ENCODE data around the gene GATAD2A.
"Not testable (repeated sequence)": the region's sequence is repeated elsewhere in the genome, so short reads cannot be mapped to it uniquely, and the experiment has no call there.

Gene GATAD2A

DNA sequence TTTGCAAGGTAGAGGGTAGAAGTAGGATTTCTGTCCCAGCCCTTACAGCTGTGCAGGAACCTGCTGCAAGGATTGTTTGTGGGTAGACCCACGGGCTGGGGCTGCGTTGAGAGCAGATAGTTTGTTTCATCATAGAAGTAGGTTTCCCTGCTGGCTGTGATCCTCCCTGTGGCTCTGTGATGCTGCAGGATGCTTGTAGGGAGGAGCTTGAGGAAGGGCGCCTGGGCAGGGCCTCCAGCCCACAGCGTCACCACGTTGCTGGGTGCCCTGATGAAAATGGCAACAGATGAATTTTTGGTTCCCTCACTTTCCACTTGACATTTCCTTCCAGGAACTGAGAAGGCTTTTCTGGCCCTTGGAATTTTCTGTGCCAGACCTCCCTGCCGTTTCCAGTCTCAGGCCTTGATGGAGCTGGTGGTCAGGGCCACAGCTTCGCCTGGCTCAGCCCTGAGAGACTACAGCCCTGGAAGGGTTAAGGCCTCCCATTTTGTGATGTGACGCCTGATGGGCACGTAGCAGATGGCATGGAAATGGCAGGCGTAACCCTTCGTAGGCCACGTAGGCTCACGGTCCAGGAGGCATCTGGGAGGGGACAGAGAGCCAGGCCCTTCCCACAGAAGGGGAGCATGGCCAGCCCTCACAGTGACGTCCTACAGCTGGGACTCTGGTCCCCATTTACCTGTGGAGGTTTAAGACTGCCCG, 42.2 kb downstream of the GATAD2A start:
- no peak for DNase-seq

DNA sequence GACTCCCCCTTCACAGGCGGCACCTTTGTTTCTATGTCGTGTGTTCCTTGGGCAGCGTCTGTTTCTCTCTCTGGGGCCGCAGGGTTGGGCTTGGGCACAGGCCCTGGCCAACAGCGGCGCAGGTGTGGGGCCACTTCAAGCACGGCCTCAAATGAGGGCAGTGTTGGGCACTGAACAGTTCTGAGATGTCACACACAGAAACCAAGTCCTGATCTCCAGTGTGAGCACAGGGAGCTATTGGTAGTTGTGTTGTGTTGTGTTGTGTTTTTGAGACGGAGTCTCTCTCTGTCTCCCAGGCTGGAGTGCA, 42.7 kb downstream of the GATAD2A start:
- no peak for DNase-seq

DNA sequence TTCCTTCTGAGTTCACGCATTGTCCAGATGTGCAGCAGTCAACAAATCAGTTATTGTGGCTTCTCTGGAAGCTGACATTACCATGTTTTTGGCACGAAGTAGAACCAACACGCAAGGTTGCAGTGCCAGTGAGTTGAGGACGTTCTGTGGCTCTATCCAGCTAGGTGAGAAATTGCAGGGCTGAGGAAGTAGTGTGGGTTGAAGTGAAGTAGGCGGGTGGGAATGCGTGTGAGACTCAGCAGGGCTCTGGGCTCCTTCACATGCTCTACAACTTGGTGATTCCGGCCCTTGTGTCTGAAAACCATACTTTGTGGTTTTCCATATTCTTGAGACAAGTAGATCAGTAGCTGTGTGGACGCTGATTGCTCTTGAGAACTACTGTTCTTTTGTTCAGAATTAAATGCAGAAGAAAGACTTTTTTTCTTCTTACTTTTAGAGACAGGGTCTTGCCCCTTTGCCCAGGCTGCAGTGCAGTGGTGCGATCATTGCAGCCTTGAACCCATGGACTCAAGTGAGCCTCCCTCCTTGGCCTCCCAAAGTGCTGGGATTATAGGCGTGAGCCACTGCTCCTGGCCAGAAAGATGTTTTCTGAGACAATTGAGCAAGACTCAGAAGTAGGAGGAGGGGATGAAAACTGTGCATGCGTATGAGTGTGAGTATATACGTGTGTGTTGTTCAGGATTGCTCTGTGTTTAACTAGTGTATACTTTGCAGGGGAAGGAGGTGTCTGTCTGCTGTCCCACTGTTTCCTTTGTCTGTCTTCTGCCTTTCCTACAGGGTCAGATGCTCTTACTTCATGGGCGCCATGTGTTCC, 46.2 kb downstream of the GATAD2A start:
- DNase-seq: no peak

DNA sequence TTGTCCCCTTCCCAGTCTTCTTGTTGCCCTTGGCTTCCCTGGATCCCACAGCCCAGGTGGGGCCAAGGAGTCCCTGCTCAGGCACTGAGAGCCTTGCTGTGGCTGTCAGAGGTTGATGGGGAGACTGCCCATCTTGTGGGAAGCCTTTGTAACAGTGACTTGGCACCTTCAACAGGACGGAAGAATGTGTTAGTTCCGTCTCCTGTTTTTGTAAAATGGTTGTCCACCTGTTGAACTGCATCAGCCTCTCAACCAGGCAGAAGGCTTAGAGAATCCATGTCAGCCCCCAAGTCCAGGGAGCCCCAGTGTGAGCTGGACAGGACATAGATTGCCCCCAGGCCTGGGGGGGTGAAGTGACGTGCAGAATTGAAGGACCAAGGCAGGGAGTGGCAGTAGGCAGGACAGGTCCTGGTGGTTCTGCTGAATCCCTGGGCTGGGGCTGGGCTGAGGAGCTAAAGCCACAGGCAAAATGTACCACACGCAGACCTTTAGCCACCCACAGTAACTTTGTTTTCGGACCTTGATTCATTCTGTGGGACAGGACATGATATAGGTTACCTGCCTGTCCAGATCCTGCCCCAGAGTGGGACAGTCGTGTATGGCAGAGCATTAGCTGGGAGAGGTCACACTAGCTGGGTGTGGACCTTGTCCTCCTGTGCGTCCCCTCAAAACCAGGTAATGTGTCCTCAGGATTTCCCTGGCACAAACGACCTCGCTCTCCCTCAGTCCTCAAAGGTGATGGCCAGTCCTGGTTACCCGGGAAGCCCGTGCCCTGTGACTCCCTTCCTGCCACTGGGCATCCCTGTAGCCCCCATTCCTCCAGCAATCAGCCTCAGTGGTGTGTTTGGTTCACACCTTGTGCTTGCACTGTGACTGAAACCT, 47.0 kb downstream of the GATAD2A start:
- DNase-seq: no peak

DNA sequence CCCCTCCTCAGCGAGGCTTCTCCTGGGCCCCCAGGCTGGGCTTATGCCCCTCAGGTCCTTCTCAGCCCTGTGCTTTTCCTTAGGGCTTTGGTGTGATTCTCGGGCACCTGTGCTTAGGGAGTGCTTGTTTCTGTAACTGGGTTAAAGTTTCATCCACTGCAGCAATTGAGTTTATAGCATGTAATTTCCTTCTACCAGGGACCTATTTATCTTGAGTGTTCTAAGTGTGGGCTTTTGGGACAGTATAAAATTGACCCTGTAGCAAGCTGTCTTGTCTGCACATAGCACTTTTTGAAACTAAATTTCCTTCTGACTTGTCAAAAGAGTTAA, 47.6 kb downstream of the GATAD2A start:
- no peak for DNase-seq

DNA sequence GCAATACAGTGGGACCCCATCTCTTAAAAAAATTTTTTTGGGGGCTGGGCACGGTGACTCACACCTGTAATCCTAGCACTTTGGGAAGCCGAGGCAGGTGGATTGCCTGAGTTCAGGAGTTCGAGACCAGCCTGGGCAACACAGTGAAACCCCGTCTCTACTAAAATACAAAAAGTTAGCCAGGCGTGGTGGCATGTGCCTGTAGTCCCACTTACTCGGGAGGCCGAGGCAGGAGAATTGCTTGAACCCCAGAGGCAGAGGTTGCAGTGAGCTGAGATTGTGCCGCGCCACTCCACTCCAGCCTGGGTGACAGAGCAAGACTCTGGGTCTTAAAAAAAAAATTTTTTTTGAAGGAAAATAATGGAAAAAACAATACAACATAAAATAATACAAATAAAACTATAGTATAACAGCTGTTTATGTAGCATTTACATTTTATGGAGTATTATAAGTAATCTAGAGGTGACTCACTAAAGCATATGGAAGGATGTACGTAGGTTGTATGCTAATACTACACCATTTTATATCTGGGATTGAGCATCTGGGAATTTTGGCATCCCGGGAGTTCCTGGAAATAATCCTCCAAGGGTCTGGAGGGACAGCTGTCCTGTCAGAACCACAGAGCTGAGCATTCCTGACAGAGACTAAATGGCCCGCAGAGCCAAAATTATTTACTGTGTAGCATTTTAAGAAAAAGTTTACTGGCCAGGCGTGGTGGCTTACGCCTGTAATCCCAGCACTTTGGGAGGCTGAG, 49.9 kb downstream of the GATAD2A start:
- DNase-seq: not testable (repeated sequence)

DNA sequence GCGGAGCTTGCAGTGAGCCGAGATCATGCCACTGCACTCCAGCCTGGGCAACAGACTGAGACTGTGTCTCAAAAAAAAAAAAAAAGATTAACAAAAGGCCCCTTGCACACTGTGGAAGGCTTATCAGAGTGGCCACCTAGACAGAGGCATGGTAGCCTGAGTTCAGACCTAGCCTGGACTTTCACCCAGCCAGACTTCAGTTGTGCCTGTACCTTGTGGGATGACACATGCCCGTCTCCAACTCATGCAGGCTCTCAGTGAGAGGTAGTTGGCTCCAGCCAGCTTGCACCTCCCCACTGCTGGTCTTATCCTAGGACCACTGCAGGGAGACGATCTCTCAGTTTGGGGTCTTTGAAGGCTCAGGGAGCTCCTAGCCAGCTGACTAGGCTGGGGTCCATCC, 52.2 kb downstream of the GATAD2A start:
- no peak for DNase-seq

DNA sequence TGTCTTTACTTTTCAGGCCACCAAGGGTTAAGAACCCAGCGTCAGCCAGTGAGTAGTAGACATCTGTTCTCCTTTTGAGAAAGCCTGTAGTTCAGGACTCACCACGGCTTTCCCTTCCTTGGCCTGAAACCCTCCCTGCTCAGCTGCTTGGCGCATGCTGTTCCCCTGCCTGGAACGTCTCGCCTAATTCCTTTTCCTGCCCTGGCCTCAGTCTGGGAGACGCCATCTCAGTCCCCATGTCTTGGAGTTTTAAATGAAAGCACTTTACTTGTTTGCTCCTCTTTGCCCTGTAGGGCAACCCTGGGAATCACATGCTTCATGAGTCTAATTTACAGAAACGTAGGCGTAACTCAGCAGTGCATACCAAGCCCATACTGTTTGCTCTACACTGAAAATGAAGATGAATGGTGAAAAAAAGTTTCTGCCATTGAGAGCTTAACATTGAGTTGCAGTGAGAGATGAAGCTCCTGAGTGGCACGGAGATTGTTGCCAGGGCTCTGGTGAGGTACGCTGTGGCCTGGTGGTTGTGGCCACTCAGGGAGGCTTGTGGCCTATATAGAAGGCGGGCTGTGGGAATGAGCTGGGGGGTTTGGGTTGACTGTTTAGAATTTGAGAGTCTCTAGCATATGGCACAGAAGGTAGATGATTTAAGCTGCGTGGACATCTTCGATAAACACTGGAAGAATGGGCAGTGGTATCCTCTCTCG, 52.8 kb downstream of the GATAD2A start:
- DNase-seq: no peak

DNA sequence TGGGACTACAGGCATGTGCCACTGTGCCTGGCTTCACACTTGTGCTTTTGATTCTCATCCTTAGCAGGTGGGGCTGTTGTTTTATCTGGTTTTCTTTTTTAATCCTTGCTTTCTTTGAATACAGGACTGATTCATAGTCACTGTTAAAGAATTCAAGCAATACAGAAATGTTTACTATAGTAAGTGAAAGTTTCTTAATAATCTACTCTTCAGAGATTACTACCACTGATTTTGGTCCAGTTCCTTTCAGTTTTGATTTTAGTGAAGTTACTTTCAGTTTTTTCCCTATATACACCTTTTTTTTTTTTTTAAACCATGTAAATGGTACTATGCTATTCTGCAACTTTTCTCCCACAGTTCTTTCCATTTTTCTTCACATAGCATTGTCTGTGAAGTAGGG, 53.6 kb downstream of the GATAD2A start:
- DNase-seq: no peak

DNA sequence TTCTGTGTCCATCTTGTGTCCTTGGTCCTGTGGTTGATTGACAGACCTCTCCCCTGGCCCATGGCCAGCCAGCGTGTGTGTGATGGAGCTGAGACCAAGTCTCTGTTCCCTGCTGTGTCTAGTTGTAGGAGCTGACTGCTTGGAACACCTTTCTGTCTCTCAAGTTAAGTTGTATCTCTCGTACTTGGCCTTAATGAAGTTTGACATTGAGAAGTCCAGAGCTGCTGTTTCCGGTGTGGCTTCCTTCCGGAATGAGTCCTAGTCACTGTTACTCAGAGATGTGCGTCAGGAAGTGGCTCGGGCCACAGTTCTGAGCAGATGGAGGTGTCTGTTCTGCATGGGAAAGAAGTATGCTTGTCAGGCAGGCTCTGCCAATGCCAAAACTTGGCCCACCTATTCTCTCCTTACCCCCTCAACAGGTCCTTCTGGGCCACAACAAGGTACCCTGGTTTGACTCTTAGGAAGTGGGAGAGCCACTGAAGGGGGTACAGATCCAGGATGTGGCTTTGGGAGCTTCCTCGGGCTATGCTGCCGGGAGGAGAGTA, 54.3 kb downstream of the GATAD2A start:
- DNase-seq: no peak

DNA sequence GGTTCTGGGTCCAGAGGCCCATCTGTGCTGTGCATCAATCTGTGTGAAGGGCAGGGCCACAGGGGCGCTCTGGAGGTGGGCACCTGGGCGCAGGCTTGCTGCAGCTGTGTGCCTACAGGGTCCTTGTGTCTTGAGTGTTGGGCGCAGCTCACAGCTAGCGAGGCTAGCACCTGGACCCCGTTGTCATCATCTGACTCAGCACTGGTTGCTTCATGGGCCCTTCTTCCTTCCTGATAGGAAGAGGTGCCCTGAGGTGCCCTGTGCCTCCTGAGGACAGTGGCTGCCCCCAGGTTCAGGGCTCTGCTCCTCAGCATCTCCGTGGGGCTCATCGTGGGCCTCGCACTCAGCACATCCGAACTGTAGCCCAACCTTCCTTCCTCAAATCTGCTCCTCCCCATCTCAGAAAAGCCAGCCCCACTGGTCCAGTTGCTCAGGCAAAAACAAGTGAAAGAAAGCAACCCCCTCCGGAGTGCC, 54.8 kb downstream of the GATAD2A start:
- no peak for DNase-seq

DNA sequence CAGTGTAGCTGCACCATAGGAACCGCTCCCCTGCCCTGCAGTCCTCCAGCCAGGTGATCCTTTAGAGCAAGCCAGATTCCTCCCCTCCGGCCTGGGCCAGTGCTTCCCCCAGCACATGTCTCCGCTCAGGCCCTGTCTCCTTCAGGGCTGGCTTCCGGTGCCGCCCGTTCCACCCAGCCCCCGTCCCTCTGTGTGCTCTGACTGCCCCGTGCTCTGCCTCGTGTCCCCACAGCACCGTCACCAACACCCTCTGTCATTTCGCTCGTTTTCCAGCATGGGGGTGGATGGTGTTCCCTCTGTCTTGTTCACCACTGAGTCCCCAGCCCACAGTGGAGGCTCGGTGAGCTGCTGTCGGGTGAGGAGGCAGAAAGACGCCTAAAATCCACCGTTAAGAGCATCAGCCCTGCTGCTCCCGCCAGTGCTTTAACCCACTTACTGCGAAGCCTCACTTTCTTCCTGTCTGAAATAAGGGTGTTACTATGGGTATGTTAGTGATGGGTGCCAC, 55.3 kb downstream of the GATAD2A start:
- DNase-seq: no peak

DNA sequence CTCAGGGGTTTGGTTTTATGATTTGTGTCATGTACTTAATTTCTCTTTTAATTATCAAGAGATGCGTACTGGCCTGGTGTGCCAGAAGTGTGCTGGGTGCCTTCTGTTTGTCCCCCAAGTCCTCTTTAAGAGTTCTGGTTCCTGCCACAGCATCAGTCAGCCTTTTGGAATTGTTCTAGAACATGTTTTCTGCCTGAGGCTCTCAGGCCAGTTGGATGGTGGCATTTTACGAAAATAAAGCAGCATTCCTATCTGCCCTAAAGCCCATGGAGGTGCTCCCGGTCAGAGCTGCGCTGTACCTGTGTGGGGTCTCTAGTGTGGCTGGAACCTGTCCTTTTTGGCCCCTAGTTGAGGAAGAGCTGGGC, 55.8 kb downstream of the GATAD2A start:
- no peak for DNase-seq

DNA sequence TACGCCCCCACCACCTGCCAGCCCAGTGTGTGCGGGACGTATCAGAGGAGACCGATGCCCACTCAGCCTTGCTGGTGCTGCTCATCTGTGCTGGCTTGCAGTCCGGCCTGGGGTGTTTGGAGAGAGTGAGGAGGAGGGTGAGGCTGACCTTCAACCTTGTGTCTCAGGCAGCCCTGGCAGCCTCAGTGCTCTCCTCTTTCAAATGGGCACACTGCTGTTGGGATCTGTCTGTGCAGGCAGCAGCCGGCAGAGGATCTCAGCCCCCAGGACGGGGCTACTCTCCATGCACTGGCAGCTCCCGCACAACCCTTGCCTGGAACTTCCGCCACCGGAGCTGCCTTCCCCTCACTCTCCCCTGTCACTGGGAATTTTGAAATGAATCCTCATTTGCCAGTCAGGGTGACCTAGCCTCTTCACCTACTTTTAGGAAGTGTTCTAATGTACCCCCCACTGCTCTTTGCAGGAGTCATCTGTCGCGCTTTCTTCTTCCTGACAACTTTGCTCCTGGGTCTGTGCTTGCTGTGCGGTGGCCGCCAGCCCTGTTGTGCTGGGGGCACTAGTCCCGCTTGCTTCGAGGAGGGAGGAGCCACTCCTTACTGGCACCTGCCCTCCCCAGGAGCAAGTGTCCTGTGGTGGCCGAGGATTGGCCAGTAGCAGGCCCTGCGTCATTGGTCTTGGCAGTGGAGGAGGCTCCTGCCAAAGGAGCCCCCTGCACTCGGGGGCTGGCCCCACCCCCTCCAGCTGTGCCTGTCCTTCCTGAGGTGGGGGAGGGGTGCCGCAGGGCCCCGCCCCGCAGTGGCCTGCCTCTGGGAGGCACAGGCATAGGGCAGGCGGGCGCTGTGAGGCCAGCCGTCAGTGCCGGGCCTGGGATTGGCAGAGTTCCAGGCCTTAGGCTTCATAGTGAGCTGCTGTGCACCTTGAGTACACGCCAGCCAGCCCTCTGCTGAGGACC, 56.5 kb downstream of the GATAD2A start:
- DNase-seq: no peak

DNA sequence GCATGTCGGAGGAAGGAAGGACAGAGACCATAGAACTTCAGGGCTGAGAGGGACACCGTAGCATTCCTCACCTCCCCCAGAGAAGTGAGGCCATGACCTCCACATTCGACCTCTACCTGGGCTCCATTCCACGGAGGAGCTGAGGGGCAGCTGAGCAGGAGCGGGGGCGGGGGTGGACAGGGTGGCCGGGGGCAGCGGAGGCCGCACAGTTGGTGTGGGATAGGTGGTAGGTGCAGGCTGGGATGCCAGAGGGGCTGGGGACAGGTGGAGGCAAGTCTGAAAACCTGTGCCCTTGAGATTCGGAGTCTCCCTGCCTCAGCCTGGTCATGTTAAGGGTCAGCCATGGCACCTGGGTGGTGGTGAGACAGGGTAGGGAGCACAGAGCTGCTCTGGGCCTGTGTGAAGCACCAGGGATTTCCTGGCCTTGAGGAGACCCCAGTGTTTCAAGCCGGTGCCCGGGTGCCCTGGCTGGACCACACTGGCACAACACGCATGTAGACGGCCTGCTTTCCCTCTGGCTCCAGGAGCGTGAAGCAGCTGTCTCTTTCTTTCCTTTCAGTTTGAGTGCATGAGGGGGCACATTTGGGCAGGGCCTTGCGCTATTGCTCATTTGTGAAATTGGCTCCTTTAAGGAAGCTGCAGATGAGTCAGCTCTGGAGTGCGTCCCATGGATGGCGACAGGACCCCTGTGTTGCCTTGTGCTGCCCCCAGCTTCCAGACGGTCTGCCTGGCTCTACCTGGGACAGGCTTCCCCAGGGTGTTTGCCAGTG, 58.1 kb downstream of the GATAD2A start:
- no peak for DNase-seq

DNA sequence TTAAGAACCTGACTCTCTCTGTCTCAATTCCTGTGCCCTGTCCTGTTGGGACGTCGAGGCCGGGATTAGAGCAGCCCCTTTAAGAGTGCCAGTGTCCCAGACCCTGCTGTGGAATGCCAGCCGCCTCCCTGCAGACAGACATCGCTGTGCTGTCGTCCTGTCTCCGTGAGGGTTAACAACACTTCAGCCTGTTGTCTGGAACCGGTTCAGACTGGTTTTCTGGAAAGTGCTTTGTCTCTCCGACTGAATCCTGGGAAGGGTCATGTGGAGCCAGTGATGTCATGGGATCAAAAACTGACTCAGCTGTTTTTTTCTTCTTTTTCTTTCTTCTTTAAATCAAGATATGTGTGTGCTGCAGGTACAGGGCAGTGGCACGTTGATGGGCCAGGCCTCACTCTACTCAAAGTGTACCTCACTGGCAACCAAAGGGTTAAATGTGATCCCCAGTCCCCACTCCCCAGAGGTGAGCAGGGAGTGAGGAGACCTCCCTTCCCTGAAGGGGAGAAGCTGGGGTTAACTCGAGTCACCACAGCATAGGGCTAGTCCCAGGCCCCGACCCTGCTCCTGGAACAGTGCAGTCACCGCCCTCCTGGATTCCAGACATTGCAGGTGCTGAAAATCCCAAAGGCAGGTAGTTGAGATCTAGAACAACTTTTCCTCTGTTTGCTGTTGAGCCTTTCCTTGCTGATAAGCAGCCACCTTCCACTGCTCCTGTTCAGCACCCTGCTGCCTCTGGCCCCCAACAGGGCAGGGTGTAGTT, 59.0 kb downstream of the GATAD2A start:
- no peak for DNase-seq

DNA sequence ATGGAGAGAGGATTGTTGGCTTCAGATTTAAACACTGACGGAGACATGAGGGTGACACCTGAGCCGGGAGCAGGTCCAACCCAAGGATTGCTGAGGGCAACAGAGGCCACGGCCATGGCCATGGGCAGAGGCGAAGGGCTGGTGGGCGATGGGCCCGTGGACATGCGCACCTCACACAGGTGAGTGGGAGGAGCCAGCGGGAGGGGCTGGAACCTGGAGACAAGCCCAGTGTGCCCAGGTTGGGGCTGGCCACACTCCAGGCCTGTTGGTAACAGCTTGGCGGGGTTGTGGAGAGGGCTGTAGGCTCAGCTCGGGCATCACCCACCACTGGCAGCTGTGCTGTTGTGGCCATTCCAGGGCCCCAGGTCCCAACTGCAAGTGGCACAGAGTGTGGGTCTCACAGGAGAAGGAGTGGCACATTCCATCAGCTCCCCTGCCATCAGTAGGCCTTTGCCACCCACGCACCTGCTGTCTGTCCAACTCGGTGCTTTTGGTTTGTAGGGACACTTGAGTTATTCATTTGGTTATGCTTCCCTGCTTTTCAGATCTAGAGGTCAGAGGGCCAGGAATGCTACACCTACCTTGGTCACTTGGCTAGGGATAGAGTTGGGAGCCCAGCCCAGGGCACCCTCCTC, 60.1 kb downstream of the GATAD2A start:
- DNase-seq: no peak

DNA sequence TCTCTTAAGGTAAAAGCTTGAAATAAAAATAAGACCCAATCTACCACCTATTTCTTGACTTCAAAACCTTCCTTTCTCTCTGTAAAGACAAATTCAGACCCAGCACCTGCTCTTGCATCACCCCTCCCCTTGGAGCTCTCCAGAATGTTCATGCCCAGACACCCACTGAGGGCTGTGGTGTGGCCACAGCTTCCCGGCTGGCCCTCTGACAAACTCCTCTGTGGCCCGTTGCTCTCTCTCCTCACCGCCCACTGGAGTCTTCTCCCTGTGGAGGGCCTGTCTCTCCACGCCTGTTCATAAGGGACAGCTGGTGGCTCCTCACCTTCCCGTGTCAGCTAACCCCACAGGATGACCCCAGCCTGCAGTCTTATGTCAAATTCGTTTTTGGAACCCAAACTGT, 60.7 kb downstream of the GATAD2A start:
- DNase-seq: no peak
